ELF-1 (cell line): ENCODE data around the gene RPS6KB2.
"Not testable (repeated sequence)": the region's sequence is repeated elsewhere in the genome, so short reads cannot be mapped to it uniquely, and the experiment has no call there.

Experiments
- DNase-seq: peaks from one replicate; pipeline ENCODE4 v3.0.0-alpha.2; 2016; ENCODE audit warnings: low read depth, low spot score

Gene RPS6KB2

DNA sequence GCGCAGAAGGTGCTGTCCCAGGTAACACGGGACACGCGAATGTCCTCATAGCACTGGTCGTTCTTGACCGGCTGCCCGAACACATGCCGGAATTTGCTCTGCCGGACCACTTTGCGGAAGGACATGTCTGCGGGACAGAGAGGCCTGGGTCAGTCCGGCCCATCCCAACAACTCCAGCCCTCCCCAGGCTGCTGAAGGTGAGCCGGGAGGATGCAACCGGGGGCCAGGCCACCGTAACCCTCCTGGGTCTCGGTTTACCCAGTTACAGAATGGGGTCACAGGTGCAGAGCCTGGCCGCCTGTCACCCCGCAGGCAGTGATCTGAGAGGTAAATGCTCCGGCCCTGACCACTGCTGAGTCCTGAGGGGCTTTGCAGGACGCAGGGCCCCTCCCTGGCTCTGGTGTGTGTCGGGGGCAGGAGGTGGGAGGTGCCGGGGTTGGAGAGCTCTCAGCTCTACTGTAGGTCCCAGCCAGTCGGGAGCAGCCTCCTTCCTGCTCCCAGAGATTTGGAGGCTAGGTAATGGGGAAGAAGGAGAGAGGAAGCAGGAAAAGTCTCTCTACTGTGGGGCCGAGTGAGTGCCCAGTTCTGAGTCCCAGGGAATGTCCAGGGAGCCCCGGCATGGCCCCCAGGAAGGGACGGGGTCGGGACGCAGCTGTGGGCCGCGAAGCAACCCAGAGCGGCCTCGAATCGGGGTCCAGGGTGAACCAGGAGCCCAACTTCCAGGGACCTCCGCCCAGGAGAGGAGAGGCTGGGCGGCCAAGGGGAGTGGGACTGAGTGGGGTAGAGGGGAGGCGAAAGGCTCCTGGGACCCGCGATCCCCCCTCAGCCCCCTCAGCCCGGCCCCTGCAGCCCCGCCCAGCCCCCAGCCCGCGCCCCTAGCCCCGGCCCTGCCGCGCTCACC is 14.5 kb downstream of the RPS6KB2 start:
- DNase-seq: no peak

DNA sequence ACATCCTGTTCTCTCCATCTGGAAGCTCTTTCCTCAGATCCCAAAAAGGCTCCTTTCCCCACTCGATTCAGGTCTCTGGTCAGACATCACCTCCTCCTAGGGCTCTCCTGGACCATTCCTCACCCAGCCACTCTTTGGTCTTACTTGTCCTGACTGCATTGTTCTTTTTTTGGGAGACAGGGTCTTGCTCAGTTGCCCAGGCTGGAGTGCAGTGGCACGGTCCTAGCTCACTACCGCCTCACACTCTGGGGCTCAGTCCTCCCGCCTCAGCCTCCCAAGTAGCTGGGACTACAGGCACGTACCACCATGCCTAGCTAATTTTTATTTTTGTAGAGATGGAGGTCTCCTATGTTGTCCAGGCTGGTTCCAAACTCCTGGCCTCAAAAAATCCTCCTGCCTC is 17.2 kb downstream of the RPS6KB2 start:
- no peak for DNase-seq

DNA sequence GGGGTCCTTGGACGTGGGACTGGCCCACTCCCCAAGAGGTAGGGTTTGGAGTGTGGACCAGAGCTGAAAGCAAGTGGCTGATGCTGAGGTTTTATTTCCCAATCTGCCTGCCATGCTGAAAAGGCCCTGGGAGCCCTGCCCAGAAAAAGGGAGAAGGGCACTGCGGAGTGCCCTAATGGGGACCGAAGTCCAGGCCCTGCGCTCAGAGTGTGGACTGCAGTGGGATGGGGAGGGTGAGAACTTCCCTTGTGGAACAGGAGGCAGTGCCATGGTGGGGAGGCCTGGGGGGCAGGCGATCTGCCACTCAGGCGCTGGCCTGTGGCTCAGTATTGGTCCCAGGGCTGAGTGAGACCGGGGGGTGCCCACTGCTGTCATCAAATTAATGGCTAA is 19.9 kb downstream of the RPS6KB2 start:
- no peak for DNase-seq

DNA sequence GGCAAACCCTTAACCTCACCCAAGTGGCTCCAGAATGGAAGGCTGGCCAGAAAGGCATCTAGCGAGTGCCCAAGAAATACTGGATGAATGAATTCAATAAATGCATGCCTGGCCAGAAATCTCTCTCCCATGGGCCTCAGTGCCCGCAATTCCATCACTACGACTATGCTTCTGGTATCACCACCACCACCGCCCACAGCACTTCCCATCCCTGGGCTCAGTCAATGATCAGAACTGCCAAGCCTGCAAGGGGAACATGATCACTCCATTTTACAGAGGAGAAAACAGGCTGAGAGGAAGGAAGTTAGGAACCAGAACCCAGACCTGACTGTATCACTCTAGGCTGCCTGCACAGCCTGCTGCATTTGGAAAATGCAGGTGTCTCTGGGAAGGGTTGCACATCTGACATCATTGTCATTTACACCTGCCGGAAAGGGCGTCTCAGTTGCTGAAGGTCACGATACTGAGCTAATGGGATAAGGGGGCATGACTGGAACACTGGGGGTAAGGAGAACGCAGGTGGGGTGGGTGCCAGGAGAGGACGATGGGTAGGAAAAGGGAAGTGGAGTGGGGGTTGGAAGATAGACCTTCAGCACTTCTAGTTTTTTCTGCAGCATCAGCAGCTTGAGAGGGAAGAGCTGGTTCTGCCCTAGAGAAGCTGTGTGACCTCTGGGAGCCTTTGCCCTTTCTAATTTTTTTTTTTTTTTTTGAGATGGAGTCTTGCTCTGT is 21.0 kb downstream of the RPS6KB2 start:
- DNase-seq: no peak

DNA sequence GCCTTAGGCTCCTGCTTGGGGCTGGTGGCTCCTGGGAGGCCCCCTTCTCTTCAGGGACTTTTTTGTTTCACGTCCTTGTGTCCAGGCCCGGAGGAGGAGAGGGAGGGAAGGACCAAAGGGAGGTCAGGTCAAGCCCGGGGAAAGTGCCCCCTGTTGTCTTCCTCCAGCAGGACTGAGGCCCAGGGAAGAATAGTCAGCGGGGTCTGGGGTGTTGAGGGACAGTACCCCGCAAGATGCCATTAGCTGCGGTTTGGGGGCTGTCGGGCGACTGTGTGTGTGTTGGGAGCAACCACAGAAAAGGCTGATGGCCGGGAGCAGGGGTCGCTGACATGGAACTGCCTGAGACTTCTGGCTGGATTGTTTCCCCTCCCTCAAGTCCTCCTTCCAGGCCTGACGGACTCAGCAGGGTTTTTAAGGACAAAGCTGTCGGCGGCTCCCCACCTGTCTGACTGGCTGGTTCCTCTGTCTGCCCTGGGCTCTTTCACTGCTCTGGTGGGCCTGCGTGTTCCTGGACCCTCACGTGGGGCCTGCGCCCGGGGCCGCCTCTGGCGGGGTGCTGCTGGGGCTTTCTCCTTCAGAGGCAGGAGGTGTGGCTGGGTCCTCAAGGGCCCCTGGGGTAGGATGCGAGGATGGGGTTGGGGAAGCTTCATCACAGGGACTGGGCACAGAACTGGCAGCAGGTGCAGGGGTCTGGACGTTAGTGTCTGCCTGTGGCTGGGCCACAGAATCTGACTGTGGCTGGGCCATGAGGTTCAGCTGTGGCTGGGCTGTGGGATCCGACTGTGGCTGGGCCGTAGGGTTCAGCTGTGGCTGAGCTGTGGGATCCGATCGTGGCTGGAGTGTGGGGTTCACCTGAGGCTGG is 22.7 kb downstream of the RPS6KB2 start:
- DNase-seq: no peak

DNA sequence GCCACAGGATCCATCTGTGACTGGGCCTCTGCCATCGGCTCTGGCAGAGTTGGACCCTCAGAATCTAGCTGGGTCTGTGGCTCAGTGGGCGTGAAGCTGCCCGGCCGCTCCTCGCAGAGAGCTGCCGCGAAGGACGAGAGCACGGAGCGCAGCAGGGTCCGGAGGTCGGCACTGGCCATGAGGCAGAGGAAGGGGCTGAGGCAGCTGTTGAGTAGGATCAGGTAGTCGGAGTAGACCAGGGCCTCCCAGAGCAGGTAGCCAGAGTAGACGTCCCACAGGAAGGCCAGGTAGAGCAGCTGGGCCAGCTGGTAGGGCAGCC is 23.3 kb downstream of the RPS6KB2 start:
- no peak for DNase-seq

DNA sequence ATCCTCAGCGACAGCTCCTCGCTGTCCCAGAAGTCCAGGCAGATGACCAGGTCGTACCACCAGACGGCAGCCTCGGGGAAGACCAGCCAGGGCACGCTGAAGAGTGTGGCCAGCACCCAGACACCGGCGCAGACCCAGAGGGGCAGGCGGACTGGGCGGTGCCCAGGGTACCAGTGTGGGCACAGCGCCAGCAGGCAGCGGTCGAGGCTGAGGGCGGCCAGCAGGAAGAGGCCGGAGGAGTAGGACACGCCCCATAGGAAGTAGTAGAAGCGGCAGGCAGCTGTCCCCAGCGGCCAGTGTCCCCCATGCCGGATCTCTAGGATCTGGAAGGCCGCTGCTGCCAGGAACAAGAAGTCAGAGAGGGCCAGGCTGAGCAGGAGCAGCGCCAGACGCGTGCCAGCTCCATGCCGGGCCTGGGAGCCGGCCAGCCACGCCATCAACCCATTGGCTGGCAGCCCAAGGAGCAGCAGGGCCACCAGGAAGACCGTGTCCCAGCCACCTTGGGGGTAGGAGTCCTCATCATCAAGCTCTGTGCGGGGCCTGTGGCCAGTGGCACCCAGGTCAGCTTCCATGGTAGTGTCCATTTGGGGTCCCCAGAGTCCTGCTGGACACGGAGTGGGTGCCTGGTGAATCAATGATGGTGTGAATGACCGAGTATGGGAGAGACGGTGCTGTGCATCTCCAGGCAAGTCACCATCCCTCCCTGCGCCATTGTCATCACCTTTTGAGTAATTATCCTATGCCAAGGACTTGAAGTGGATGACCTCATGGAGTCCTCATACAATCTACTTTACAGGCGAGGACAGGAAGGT is 24.1 kb downstream of the RPS6KB2 start, which contains the start of gene GPR152:
Gene GPR152 (minus strand): TSS at position 589 of the 812 bp plus-strand sequence. CDS start 5 bp downstream, at position 584.
- DNase-seq: no peak

DNA sequence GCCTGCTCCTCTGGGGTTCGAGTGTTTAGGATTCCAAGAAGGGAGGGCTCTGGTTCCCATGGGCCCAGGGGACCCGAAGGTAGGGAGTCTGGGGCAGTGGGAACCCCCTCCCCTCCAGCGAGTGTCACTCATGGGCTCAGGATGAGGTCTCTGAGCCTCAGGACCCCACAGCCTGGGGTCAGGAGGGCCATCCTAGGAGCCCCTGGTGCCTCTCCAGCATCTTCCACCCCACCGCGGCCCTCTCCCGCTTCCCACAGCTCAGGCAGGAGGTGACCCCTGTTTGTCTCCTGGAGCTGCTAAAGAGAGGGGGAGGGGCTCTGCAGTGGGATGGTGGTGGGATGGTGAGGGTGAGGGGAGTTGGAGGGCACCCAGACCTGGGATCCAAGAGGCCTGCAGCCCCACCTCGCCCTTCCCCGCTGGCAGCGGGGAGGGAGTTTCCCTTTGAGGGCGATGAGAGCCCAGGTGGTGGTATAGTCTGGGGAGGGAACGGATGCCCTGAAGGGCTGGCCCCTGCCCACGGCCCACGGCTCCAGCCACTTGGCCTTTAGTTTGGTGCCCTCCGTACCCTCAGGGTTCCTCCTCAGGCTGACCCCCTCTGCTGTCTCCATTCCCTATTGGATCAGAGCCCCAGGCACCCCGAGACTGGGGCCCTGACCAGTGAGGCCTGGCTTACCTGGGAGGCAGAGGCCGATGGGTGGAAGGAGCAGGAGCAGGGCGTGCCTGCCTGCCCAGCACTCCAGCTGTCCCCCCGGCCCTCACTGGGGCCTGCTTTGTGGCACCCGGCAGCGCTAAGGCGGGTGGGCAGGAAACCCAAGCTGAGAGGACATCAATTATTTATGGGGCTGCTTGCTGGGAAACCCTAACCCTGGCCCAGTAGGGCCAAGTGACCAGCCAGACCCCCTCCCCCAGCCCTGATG is 25.8 kb downstream of the RPS6KB2 start:
- no peak for DNase-seq

DNA sequence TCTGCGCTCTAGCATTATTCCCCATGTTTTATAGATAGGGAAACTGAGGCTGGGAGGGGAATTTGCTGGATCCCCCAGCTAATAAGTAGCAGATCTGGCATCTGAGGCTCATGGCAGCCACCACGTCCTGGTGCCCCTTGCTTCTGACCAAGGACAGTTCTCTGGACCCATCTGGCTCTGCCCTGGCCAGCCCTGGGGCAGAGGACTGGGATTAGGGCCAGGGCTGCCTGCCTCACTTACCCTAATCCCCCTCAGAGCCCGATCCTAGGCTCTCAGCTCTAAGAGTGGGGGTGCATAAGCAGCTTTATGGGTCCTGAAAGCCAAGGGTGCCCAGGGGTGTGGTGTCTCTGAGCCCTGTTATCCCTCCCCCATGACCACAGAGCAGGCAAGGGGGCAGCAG is 26.8 kb downstream of the RPS6KB2 start, which contains the start of gene CABP4:
Gene CABP4 (plus strand): TSS at position 301 of the 400 bp plus-strand sequence. CDS start 70 bp downstream, at position 371.
- DNase-seq: no peak

DNA sequence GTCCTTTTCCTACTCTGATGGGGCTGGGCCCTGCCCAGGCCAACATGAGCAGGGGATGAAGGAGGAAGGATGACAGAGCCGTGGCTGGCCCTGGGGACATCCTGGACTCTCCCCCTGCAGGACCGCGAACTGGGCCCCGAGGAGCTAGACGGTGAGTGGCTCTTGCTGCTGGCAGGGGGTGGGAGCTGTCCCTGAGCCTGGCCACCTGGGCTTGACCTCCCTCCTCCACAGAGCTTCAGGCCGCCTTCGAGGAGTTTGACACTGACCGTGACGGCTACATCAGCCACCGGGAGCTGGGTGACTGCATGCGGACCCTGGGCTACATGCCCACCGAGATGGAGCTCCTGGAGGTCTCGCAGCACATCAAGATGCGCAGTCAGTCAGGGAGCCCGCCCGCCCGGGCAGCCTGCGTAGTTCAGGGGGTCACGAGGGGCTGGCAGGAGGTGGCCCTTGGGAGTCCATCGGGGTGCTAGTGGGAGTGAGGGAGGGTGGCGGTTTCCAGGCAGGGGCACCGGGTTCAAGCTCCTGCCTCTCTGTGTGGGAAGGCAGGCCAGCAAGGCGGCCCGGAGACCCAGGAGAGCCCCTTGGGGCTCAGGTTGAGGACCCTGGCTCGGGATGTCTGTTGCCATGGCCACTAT is 27.9 kb downstream of the RPS6KB2 start:
- DNase-seq: no peak

DNA sequence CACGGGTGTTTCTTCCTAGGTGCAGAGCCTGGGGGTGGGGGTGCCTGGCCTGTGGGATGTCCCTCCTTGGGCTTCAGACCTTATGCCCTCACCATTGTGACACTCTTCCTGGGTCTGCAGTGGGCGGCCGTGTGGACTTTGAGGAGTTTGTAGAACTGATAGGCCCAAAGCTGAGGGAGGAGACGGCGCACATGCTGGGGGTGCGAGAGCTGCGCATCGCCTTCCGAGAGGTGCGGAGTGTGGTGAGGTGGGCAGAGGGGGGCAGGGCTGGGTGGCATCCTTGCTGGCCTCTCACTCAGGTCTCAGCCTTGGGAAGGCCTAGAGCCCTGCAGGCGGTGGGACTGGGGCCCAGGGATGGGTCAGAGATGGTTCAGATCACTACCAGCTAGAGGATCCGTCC is 29.2 kb downstream of the RPS6KB2 start:
- DNase-seq: no peak

DNA sequence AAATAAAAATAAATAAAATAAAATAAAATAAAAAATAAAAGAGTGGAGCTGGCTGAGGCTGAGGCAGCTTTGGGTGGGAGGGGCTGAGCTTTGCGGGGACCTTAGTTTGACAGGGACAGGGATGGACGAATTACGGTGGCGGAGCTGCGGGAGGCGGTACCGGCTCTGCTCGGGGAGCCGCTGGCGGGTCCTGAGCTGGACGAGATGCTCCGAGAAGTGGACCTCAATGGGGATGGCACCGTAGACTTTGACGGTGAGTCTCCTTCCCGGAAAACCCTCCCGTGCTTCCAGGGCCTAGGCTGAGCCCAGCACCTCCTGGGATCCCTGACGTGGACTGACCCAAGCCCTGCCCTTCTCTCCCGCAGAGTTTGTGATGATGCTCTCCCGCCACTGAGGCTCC is 30.0 kb downstream of the RPS6KB2 start:
- no peak for DNase-seq

DNA sequence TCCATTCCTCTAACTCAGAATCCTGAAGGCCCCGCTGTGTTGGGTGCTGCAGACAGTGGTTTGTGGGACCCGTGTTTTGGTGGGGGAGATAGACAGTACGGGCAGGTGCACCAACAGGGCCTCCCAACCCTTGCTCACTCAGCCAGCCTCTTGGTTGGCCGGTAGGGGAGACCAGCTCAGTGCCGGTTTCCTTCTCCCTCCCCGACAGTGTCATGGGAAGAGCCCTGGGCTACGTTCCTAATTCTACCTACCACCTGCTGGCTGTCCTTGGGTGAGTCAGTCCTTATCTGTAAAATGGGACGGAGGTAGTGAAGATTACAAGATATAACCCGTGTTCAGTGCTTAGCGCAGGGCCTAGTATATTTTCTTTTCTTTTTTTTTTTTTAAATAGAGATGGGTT is 34.9 kb downstream of the RPS6KB2 start:
- DNase-seq: peak; percentile 35

DNA sequence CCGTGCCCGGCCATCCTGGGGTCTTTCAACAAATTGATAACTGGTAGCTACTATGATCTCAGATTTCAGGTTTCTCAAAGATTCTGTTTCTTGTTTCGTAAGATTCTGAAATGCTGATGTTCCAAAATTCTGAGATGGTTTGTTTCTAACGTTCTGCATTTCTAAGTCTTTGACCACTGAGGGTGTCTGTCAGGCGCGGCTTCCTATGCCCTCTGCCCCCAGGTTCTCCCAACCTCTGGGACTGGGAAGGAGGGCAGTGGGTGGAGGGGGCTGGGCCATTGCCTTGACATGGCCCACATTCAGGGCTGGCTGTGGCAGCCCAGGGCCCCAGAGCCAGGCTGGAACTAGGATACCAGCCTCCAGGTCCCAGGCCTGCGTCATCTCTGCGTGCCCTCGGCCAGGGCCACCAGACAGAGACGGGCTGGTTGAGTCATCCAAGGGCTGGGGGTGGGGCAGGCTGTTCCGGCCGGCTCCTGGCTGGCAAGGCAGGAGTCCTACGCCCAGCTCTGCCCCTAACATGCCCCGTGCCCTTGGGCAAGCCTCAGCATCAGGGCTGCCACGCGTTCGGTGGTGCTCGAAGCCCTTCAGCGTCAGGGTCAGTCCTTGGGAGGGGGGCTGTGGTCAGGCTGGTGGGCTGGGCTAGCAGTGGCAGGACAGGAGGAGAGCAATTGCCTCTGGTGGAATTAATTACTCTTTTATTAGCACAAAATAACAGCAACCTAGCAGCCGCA is 35.6 kb downstream of the RPS6KB2 start:
- DNase-seq: peak; percentile 45

DNA sequence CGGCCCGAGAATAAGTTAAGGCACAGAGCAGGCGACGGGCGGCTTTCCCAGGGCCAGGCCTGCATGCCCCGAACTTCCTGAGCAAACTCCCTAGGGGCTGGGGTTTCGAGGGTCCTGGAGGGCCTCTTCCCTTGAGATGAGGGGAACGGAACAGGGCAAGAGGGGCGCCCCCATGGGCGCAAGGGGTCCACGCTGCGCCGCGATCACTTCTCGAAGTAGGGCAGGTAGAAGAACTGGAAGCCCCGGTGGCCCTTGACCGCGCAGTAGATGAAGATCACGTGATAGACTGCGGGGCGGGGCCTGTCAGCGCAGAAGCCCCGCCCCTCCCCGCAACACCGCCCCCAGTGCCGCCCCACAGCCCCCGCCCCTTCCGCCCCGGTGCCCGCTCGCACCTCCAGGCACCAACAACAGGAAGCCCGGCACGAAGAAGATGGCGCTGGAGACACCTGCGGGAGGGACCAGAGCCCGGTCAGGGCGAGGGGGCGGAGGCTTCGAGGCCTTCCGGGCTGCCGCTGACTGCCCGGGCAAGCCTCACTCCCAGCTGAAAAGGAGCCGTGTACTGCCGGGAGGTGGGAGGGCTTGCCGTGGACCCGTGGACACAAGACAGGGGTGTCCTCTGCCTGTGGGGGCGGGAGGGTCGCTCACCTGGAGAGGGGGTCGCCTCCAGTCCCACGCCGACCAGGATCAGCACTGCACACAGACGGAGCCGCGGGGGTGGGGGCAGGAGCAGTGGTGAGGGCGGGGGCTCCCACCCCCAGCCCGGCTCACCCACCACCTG is 36.3 kb downstream of the RPS6KB2 start:
- DNase-seq: peak; percentile 82

DNA sequence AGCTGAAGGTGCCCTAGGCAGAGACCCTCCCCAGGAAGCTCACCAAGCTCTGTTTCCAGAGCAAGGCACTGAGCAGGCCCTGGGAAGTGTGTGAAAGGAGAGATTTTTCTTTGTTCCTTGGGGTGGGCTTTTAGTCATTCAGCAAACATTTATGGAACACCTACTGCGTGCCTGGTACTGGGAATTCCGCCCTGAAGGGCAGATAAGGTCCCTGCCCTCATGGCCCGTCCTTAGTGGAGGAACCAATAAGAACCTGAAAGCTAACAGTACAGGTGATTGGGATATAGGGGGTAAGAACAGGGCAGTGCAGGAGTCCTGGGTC is 36.9 kb downstream of the RPS6KB2 start:
- peak; percentile 40 for DNase-seq

DNA sequence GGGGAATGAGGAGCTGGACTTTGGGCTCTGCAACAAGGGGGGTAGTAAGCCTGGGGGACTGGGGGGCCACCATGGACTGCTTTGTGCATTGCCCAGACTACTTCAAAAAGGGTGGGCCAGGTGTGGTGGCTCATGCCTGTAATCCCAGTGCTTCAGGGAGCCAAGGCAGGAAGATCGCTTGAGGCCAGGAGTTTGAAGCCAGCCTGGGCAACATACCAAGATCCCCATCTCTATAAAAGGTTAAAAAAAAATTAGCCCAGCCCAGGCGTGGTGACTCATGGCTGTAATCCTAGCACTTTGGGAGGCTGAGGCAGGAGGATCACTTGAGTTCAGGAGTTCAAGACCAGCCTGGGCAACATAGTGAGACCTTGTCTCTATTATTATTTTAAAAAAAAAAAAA is 37.2 kb downstream of the RPS6KB2 start:
- DNase-seq: not testable (repeated sequence)

DNA sequence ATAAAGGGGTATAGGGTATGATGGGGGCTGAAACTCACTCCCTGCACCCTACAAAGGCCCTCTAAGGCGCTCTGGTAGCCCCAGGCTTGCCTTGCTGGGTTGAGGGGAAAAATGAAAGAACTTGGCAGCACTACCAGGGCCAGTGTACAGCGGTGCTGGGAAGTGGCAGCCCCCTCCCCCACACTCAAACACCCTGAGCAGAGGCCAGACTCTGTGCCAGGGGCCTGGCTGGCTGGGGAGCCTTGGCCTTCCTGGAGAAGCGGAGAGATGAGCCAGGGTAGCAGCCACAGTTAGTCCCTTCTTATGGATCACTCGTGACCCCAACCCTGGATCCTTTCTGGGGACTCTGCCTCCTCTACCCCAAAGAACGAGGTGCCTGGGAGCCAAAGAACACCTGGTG is 38.1 kb downstream of the RPS6KB2 start:
- DNase-seq: no peak
